Inflammatory macrophage treated with lipopolysaccharide for 4 hours (primary cell): ENCODE results near the gene DEF6.

Experiments
- DNase-seq: peaks from one replicate; pipeline ENCODE4 v3.0.0-alpha.2; 2020

DEF6 gene

GRCh38 chr6:35297601-35298481, at the start of gene DEF6:
DEF6 (plus strand) TSS chr6:35297818; CDS start chr6:35297857, 39 bp downstream.
- peak; percentile 75 for DNase-seq

- DNase-seq, result no peak
Observed at GRCh38 chr6:35248300-35248699, 49.3 kb upstream of the DEF6 start.

- DNase-seq, result no peak
Observed at GRCh38 chr6:35248965-35249364, 48.7 kb upstream of the DEF6 start.

- no peak for DNase-seq
Observed at GRCh38 chr6:35251949-35252348, 45.7 kb upstream of the DEF6 start.

GRCh38 chr6:35253249-35253648, 44.4 kb upstream of the DEF6 start:
- DNase-seq, result no peak

- no peak for DNase-seq
Observed at GRCh38 chr6:35258336-35258735, 39.3 kb upstream of the DEF6 start.

GRCh38 chr6:35258858-35259193, 38.8 kb upstream of the DEF6 start:
- DNase-seq, result peak; percentile 24

GRCh38 chr6:35259194-35259947, 38.2 kb upstream of the DEF6 start, which contains the start of gene ZNF76:
ZNF76 (plus strand) TSS chr6:35259735; CDS start chr6:35281152, 21,417 bp downstream.
- DNase-seq, result peak; percentile 97

- peak; percentile 68 for DNase-seq
Observed at GRCh38 chr6:35259948-35260590, 37.5 kb upstream of the DEF6 start.

- DNase-seq, result peak; percentile 45
Observed at GRCh38 chr6:35260591-35261570, 36.7 kb upstream of the DEF6 start.

GRCh38 chr6:35262596-35262995, 35.0 kb upstream of the DEF6 start:
- DNase-seq, result no peak

- no peak for DNase-seq
Observed at GRCh38 chr6:35264550-35265274, 32.9 kb upstream of the DEF6 start.

GRCh38 chr6:35265523-35265922, 32.1 kb upstream of the DEF6 start:
- DNase-seq, result no peak

- DNase-seq, result no peak
Observed at GRCh38 chr6:35267446-35267845, 30.2 kb upstream of the DEF6 start.

- DNase-seq, result no peak
Observed at GRCh38 chr6:35267897-35268296, 29.7 kb upstream of the DEF6 start.

- DNase-seq, result no peak
Observed at GRCh38 chr6:35272005-35272404, 25.6 kb upstream of the DEF6 start.

- DNase-seq, result no peak
Observed at GRCh38 chr6:35273822-35274559, 23.6 kb upstream of the DEF6 start.

- DNase-seq, result no peak
Observed at GRCh38 chr6:35275744-35276260, 21.8 kb upstream of the DEF6 start.

GRCh38 chr6:35278708-35279107, 18.9 kb upstream of the DEF6 start:
- DNase-seq, result no peak

GRCh38 chr6:35280903-35281302, 16.7 kb upstream of the DEF6 start:
- DNase-seq, result no peak

- no peak for DNase-seq
Observed at GRCh38 chr6:35282472-35282871, 15.1 kb upstream of the DEF6 start.
